Cardiac fibroblast (primary cell): ENCODE results near the gene VPS33A.

Source experiments
- DNase-seq, 2 donors: peaks; one replicate each; pipeline versions ENCODE4 v3.0.0 to v3.0.0-alpha.2; 2010; ENCODE audit warnings: low read depth in 2 of 2
- H3K4me3 ChIP-seq, 2 donors: replicated peaks in 1 of 2; 1 replicate in 1 of 2; 2 replicates in 1 of 2; pipeline ENCODE4 v1.5.1; 2011; ENCODE audit warnings: low read depth in 2 of 2, low read length in 2 of 2, mild to moderate bottlenecking in 2 of 2, moderate library complexity in 1 of 2
- TF ChIP-seq, protein P1 (sequence below): IDR thresholded peaks from one replicate; pipeline ENCODE4 v1.5.1; 2011; ENCODE audit warnings: low read depth, mild to moderate bottlenecking, low read length, inconsistent platforms

Gene VPS33A

DNA sequence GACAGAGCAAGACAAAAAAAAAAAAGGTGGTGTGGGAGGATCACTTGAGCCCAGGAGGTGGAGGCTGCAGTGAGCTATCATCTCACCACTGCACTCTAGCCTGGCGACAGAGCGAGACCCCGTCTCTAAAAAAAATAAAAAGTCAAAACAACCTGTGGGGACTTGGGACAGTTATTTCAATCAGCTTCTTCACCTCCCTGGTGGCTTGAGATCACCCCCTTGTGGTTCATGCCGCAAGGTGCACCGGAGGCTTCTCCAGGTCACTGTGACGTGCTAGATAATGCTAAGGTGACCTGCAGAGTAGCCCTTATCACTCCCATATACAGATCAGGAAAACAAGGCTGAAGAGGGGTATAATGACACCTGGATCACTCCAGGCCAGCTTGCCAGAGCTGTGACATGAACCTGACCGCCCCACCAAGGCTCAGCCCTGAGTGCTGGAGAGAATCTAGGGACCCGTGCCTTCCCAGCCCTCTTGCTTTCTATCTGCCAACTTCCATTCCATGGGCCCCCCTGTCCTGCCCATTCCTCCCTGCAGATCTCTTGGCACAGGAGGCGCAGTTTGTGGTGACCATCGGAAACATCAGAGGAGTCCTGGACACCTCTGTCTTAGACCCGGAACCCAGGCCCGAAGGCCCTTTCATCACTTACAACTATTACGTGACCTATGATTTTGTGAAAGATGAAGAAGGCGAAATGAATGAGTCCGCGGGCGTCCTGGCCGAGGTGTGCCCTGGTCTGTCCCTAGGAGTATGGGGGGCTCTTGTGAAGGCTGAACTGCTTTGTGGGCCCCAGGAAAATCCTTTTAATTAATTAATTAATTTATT is 75.2 kb downstream of the VPS33A start:
- H3K4me3 ChIP-seq: no peak overlapping the region
- TF ChIP-seq, protein P1, sequence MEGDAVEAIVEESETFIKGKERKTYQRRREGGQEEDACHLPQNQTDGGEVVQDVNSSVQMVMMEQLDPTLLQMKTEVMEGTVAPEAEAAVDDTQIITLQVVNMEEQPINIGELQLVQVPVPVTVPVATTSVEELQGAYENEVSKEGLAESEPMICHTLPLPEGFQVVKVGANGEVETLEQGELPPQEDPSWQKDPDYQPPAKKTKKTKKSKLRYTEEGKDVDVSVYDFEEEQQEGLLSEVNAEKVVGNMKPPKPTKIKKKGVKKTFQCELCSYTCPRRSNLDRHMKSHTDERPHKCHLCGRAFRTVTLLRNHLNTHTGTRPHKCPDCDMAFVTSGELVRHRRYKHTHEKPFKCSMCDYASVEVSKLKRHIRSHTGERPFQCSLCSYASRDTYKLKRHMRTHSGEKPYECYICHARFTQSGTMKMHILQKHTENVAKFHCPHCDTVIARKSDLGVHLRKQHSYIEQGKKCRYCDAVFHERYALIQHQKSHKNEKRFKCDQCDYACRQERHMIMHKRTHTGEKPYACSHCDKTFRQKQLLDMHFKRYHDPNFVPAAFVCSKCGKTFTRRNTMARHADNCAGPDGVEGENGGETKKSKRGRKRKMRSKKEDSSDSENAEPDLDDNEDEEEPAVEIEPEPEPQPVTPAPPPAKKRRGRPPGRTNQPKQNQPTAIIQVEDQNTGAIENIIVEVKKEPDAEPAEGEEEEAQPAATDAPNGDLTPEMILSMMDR: peak; percentile 92
- peak; percentile 65 to 75 for DNase-seq

DNA sequence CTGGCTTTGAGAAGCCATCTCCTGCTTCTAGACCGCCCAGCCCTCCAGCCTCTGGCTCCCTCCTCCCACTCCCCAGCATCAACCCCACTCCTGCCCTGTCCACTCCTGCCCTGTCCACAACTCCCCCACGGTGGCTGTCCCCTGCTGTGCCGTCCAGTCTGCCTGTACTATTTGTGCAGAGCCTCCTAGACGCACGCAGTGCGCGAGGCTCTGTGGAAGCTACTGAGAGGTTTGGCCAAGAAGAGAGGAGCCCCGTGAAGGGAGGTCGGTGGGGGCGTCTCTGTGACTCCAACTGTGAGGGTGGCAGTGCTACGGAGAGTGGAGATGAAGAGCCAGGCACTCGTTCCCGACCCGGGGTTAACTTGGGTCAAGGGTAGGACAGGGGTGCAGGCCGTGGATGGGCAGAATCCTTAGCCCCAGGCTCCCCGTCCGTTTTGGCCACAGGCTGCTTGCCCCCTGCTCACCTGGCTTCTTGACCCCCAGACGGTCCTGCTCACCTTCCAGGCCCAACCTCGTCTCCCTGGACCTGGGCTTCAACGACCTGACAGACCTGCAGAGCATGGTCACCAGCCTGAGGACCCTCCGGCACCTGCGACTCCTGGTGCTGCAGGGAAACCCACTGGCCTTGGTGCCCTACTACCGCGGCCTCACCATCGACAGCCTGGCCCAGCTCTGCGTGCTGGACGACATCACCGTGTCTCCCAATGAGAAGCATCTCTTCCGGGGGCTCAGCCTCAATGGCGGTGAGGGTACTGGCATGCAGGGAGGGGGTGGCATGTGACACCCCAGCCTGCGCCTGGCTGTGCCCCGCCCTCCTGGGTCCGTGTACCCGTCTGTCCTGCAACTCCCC is 76.4 kb downstream of the VPS33A start:
- TF ChIP-seq, protein P1: no peak
- no peak for DNase-seq
- no peak overlapping the region for H3K4me3 ChIP-seq

DNA sequence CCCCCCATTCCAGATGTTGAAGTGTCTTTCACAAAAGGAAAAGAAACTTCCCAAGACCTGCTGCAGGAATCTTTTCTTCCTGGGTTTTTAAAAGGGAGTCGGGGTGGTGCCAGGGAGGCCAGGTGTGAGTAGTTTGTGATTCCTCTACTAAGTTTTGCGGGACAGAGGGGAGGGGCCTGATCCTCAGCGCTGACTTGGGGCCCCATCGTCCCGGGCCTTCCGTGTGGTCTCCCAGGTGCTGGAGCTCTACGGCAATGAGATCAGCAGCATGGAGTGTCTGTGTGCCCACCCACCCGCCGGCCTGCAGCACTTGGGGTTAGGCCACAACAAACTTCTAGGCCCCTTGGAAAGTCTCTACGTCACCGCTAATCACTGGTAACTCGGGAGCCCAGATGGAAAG is 78.8 kb downstream of the VPS33A start:
- DNase-seq: no peak
- TF ChIP-seq, protein P1: no peak
- H3K4me3 ChIP-seq: no peak overlapping the region

DNA sequence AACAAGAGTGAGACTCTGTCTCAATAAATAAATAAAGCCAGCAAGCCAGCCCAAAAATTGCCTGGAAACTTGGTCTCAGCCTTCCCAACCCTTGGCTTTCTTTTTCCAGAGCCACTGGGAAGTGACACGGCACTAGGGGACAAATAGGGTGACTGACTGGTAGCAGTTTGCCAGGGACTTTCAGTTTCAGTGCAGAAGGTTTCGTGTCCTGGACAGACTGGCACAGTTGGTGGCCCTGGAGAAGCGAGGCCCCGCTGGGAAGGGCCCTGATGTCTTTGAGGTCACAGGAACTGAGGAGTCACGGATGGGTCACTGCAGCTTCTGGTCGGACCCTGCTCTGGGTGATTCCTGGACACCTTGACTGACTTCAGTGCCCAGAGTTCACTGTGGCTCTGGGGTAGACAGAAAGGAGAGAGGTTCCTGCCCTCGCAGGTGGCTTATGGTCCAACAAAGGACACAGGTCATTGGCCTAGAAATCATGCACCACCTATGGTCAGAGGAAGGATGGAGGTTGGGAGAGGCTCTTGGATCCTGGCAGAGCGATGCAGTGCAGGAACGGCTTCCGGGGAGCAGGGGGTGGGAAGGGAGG is 80.7 kb downstream of the VPS33A start:
- DNase-seq: no peak
- TF ChIP-seq, protein P1: no peak
- no peak overlapping the region for H3K4me3 ChIP-seq

DNA sequence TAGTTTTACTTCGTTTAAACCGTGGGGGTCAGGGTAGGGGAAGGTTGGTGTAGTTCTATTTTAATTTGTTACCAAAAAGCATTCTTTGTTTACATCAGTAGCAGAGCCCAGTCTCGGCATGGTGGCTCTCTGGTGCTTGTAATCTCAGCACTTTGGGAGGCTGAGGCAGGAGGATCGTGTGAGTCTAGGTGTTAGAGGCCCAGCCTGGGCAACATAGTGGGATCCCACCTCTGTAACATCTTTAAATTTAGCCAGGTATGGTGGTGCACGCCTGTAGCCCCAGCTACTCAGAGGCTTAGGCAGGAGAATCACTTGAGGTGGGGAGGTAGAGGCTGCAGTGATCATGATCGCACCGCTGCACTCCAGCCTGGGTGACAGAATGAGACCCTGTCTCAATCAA is 81.2 kb downstream of the VPS33A start:
- DNase-seq: no peak
- TF ChIP-seq, protein P1: no peak
- H3K4me3 ChIP-seq: no peak overlapping the region

DNA sequence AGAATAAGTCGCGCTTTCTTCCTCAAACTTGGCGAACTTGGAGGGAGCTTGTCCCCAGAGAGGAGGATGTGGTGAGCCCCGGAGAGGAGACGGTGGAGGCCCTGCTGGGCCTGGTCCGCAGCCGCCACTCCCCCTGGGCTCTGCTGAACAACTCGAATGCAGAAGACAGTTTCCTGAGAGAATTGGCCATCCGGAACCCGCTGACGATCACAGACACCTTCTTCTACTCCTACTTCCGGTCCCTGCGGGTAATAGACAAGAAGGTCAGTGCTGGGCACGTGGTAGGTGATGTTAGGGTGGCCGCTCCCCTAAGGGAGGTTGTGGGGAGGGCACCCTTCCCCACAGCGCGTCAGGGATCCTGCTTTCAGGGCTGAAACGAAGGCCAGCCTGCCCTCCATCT is 81.8 kb downstream of the VPS33A start:
- no peak overlapping the region for H3K4me3 ChIP-seq
- DNase-seq: no peak
- TF ChIP-seq, protein P1: no peak
